AML-193 (cell line): ENCODE data around the gene CYP27B1.

Experiments used
- DNase-seq, 2 experiments: peaks; one replicate each; lab custom pipeline; 2025; lab: John Stamatoyannopoulos, UW

The CYP27B1 gene

DNA sequence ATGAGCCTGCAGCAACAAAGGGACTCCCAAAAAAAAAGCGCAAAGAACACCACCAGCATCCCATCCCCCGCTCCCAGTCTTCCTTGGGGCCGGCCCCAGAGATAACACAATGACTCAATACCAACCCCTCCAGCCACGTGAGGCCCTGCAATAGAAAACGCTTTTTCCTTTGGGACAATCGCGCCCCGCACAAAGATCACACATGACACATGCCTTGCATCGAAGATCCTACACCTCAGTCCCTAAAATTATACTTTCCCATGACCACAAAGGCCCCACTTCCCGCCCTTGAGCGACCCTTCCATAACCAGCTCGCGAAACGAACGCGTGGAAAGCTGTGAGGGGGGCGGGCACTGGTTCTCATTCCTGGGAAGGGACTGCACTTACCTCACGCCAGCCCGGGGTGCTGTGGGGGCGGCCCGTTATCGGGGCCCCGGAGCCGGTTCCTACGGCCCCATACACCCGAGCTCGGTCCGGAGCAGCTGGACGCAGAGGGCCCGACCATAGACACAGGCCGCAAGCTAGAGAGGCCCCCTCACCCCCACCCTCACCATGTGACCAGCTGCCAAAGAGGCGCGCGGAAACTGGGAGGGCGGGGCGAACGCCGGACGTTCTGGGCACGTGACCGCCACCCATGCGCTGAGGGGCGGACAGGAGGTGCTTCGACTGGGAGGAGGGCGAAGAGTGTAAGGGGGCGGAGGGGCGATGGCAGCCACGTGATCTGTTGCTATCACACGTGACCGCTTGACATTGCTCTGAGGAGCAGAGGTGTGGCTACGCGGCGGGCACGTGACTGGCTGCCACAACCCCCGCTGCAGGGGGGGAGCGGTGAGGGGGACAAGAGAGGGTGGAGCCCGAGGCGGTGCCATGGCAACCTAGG lies 14.8 kb downstream of the CYP27B1 start, which contains the start of gene CDK4:
TSS of gene CDK4 (minus strand) at position 523 of the 880 bp plus-strand sequence. CDS start 593 bp downstream, outside the sequence.
- DNase-seq = peak; percentile 95 to 97

DNA sequence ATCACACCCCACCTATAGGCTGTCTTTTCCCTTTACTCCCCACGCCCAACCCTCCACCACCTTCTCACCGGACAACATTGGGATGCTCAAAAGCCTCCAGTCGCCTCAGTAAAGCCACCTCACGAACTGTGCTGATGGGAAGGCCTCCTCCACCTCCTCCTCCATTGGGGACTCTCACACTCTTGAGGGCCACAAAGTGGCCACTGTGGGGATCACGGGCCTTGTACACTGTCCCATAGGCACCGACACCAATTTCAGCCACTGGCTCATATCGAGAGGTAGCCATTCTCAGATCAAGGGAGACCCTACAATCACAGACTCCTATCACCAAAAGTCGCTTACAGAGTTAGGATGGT lies 15.5 kb downstream of the CYP27B1 start:
- no peak for DNase-seq

DNA sequence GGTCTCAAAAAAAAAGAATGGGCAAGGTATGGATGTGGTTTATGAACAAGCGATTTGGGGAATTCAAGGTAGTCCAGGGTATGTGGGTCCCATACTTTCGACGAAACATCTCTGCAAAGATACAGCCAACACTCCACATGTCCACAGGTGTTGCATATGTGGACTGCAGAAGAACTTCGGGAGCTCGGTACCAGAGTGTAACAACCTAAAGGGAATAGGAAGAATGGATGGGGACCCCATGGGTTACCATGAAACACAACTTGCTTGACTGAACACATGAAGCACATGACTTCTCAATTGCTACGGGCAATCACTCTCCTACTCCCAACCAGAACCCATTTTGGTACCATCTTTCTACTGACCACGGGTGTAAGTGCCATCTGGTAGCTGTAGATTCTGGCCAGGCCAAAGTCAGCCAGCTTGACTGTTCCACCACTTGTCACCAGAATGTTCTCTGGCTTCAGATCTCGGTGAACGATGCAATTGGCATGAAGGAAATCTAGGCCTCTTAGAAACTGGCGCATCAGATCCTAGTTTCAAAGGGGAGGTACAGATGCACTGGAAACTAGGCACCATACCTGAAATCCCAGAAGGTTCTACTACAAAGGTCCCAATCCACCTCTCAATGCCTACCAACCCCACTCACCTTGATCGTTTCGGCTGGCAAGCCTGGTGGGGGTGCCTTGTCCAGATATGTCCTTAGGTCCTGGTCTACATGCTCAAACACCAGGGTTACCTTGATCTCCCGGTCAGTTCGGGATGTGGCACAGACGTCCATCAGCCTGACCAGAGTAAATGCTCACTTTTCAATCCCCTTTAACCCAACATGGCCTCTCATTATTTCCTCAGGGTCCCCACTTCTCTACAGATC lies 16.1 kb downstream of the CYP27B1 start:
- DNase-seq = no peak

DNA sequence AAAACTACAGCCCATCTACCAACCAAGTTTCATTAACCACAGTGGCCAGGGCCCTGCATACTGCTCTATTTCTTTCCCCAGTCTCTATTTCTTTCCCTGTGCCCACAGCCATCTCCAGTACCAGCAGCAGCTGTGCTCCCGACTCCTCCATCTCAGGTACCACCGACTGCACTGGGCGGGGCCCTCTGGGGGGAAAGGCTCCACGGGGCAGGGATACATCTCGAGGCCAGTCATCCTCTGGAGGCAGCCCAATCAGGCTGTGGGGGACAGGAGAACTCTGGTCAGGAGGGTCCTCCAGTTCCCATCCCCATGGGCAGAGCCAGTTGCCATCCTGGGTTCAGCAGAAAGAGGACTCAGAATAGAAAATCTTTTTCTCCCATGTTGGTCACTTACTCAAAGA lies 17.8 kb downstream of the CYP27B1 start:
- DNase-seq = no peak

DNA sequence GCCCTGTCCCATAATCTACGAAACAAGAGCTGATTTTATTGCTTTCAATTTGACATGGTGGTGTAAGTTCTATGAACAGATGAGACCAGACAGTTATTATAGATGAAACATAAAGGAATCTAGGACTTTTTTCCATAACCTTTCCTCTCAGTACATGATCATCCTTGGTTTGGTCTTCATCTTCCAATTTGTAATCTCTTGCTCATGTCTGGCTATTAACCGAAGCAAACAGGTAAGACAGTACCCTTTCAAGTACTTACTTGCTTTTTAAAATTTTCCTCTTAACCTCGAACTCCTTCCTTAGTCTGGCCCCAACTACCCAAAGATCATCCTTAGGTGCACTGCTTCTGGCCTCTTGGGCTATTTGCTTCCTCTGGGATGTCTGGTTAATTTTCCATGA lies 20.9 kb downstream of the CYP27B1 start:
- no peak for DNase-seq

DNA sequence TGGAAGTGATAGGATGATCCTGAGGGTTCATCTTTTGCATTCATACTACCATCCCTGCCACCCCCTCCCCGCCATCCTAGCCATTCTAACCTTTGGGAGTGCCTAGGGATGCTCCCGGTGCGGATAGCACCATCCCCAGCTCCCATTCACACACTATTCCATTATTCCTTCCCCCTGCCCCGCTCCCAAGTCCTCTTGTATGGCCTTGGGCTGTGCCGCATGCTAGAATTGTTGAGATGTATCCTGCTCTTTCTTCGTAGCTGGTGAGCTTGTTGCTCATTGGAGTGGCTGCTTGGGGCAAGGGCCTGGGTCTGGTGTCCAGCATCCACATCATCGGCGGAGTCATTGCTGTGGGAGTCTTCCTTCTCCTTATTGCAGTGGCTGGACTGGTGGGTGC lies 21.4 kb downstream of the CYP27B1 start:
- no peak for DNase-seq

DNA sequence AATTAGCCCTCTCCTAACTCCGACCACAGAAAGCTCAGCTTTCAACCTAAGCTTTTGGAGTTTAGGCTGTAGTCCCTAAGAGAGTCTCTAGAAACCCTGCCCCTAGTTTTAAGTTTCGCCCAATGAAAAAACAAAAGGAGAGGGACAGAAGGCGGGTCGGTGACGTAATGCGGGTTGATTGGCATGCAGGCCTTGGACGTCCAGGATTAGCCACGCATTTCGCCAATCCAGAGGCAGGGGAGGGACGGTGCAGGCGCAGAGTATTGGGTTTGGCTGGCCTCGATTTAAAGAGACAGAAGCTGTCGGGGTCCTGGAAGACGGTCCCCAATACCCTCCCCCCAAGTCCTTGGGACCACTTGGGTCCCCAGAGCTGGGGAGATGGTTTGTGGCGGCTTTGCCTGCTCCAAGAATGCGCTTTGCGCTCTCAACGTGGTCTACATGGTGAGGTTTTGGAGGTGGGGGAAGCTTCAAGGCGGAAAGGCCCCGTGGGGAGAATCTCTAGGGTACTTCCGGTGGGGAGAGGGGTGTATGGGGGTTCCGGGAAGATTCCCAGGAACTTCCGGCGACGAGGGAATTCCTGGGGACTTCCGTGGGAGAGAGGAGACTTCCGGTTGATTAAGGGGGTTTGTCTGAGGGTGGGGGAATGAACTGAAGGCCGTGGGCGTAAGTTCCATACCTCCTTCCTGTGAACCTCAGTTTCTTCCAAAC lies 21.9 kb downstream of the CYP27B1 start, which contains the start of gene TSPAN31:
TSS of gene TSPAN31 (plus strand) at position 263 of the 708 bp plus-strand sequence. CDS start at position 379, 116 bp downstream.
- DNase-seq = peak; percentile 95 to 97

DNA sequence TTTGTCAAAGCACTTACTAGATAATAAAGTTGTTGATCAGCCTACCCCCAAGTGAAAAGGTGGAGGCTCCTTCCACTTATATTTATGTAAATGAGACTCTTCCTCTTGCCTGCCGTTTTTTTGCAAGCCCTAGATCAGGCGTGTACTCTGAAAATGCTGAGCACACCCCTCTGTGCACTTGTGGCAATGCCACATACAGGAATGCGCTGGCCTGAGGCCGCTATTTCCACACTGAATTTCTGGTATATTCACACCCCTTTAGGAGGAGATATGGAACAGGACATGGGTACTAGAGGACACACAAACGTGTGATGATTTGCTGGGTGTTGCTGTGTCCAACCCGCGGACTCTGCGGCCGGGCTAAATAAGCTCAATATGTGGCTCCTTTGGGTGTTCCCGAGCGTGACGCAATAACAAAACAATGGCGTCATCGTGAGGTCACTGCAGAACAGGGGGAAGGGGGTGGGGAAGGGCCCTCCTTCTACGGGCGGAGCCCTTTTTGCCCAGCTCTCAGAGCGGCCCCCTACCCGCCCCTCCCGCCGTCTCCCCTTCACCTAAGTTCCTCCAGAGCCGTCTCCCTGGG lies 22.6 kb downstream of the CYP27B1 start:
- DNase-seq = peak in 1 of 2 experiments; percentile 16

DNA sequence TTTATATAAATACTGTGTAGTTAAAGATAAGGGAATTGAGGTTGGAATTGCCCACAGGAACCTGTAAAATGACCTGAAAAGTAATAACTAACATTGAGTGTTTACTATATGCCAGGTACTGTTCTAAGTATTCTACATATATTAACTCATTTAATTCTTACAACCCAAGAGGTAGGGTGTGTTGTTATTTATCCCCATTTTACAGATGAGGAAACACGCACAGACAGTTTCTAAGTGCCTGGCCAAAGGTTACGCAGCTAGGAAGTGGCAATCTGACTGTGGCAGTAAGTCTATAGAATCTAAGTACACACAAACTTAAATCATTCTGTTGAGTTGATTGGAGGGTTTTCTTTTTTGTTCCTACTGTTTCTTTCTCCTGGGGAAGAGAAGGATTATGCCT lies 23.1 kb downstream of the CYP27B1 start:
- no peak for DNase-seq

DNA sequence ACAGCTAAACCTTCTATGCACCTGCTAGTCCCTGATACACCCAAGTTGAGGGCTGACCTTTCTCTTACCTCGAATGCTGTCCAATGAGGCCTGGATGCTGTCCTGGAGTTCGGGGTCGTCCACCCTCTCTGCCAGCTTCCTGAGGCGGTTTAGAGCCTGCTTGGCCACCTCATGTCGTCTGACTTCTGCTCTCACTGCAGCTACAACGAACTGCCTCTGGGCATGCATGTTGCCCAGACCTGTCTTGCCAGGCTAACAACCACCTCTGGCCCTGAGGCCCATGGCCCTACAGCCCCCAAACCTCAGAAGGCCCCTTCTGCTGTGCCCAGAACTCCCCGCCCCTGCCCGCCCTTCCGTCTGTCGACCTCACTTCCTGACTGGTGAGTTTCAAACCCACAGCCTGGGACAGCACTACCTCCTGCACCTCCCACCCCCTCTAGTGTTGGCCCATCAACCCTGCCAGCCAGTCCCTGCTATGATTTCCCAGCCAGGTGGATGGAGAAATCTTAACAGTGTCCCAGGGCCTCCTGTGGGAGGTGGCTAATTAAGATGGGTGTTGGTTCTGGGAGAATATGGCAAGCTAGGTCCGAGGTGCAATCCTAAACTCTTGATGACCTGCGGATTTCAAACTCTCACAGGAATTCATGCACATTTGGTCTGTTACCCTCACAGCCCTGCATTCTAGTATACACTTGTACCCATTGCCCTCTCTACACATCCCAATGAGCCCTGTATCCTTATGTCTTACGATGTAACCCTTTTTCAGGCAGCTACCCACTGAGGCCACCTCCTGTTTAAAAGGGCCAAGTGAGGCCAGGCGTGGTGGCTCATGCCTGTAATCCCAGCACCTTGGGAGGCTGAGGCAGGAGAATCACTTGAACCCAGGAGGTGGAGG lies 24.8 kb downstream of the CYP27B1 start:
- DNase-seq = peak; percentile 57 to 60

DNA sequence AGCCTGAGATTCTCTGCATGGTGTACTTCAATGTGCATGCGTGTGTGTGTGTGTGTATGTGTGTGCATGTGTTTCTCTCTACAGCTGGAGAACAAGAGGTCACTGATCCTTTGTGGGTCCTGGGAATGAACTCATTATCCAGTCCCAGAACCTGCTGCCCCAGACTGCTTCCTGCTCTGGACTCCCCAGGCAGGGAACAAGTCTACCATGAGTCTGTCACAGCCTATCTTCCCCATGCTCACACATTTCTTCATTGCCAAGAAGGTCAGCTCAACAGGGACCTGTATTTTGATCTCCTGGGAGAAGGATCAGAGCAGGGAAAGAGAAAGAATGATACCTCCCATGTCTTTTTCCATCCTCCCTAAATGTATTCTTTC lies 25.5 kb downstream of the CYP27B1 start:
- DNase-seq = no peak

DNA sequence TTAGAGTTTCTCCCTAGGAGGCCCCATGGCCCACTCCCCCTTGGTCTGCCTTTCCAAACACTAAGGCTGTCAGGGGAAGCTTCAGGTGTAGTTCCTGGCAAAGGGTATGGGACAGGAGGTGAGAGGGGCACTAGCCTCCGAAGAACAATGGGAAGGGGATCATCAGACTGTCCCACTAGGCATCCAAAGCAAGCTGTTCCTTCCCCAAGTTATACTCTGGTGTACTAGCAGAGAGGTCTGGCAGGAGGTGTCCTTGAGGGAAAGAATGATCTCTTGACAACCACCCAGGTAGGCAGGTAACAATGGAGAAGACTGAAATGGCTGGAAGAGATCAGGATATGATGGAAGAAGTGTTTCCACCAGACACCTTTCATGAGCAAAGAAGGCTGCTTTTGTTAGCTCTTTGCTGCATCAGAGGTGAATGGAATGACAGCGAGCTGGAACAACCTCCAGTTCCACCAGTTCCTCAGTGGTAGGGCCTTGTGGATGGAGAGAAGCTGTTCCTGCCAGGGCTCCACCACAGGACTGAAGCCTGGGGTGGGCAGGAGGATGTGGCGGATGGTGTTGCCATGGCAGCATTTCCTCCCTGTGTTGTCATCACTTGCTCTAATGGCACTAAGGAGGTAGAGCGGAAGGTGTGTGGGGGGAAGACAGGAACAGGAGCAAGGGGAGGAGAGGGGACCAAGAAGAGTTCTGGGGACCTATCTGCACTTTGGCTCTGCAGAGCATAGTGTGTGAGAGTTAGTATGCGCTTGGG lies 26.0 kb downstream of the CYP27B1 start:
- peak; percentile 62 for DNase-seq

DNA sequence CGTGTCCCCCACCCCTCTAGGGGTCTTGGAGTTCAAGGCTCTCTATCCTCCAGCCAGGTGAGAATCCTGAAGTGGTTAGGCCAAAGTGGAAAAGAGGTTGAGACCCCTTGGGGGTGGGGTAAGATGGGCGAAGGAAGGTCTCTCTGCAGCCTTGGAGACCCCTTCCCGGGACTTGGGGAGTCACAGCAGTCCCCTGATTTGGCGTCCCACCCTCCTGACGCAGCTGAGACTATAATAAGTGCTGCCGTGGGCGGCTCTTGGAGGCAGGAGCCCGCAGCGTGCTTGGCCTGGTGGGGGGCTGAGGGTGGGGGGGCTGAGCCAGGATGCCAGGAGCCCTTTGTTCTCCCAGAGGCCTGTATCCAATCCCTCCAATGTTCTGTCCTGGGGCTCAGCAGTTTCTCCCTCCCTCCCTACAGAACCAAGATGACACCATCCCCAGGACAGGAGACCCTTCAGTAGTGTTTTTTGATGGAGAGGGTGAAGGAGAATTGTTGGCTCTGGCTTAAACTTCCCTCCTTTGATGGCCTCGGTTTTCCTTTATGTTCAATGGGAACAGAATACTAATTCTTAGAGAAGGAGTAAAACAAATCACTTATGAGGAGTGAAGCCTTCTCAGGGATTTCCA lies 26.9 kb downstream of the CYP27B1 start:
- DNase-seq = no peak

DNA sequence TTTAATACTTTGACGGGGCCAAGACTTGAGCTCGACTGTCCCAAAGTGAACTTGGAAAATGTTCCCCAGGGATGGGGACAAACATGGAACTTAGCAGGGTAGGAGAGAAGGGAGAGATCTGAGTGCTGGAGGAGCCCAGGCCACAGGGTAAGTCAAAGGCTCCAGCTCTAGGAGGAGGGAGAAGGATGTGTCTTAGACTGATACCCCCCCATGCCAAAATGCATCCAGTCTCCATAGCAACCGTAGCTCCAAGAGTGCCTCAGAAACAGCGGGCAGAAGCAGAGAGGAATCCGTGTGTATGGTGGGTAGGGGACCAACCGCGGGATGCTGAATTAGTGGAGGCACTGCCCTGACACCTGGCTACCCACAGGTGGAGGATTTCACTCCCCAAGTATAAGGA lies 27.5 kb downstream of the CYP27B1 start:
- no peak for DNase-seq

DNA sequence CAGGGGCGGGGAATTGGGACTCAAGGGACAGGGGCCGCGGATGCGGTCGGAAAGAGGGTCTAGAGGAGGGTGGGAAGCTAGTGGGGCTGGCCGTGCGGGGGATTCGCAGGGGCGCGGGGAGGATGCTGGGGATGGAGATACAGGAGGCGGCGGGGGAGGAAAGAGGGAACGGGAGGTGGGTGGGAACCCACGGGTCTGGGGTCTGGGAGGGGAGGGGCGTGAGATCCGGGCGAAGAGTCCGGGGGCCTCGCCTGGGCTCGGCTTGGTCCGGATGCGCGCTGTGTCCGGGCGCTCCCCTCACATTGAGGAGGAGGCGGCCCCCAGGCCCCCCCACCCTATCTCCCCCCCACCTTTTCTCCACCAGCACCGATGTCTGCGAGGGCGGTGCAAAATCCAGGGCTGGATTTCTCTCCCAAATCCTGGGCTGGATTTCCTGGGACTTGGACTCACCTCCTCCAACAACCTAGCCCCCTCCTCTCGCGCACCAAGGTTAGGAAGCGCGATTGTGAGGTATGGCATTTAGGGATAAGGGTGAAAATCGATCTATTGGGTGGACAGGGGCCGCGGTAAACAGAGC lies 28.1 kb downstream of the CYP27B1 start, which contains the start of gene AGAP2:
TSS of gene AGAP2 (minus strand) at position 82 of the 577 bp plus-strand sequence. CDS start 496 bp downstream, outside the sequence.
- no peak for DNase-seq

DNA sequence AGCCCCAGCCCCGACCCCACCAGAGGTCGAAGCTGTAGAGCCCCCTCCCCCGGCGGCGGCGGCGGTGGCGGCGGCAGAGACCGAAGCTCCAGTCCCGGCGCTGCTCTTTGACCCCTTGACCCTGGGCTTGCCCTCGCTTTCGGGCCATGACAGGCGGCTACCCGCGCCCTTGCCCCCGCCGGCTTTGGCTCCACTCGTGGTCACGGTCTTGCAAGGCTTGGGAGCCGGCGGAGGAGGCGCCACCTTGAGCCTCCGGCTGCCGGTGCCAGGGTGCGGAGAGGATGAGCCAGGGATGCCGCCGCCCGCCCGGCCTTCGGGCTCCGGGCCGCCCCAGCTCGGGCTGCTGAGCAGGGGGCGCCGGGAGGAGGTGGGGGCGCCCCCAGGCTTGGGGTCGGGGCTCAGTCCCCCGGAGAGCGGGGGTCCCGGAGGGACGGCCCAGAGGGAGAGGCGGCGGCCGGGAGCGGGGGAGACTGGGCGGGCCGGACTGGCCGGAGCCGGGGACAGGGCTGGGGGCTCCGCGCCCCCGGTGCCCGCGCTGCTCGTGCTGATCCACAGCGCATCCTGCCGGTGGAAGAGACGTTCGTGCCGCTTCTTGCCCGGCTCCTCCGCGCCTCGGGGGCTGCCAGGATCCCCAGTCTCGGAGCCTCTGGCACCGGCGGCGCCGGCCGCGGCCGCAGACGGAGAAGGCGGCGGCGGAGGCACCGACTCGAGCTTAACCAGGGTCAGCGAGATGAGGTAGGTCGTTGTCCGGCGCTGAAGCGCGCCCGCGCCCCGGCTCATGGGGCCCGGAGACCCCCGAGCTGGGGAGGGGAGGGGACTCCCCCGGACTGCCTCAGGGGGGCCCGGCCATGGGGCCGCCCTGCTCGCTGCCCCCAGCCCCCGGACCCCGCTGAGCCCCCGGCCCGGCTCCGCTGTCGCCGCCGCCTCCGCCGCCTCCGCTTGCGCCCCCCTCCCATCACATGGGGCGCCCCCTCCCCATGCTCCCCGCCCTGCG lies 29.1 kb downstream of the CYP27B1 start:
- DNase-seq = no peak

DNA sequence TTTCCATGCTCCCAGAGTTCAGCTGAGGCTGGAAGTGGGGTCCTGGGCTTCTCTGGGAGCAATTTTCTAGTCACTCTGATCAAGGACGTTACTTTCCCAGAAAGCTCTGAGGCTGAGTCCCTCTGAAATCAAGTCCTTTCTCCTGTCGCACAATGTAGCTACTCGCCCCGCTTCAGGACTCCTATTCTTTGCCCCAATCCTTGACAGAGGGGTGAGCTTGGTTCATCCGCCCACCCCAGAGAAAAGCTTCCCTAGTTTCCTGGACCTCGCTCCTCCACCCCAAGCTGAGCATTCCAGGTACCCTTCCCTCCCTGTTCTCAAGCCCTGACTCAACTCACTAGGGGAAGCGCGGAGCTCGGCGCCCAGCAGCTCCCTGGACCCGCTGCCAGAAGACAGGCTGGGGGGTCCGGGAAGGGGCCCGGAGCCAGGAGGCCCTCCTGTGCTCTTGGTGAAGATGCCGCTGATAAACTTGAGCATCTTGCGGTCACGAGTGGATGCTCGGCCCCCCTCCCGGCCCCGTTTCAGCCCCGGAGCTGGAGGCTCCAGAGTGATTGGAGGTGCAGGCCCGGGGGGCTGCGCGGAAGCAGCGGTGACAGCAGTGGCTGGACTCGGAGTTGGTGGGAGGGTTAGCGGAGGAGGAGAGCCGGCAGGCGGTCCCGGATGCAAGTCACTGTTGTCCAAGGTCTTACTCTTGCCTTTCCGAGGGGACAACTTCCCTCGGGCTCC lies 30.0 kb downstream of the CYP27B1 start:
- no peak for DNase-seq
